K562 (cell line): Measurements from ENCODE around the gene NMNAT2. TPM values are rescaled to one million over a fixed set of nuclear protein-coding genes. Genes with fewer than 3 reads are reported as not detected.

Experiments used
- ATAC-seq: fragments of 200-7000 bp; cut with Tn5 transposase; 3 replicates; pipeline ENCODE4 v1.9.1; 2020; ENCODE audit warnings: moderate library complexity
- BruUV-seq: library from RNA; stranded (reverse); fragments of 400-500 nt; replicated peaks from 2 replicates; lab custom pipeline; 2021; lab: Mats Ljungman, UMichigan
- CTCF ChIA-PET: fragments of 300-600 bp; formaldehyde crosslinking; extraction: SDS; loops from one replicate; lab custom pipeline; 2021; ENCODE audit warnings: low intra/inter-chr PET ratio; lab: Yijun Ruan, JAX
- POLR2A ChIA-PET: fragments of 300-600, 350-650 bp; sonication (Branson Sonifier 250); formaldehyde crosslinking; extraction: SDS; loops from one replicate; lab custom pipeline; 2021; ENCODE audit warnings: antibody characterized with exemption, inconsistent platforms; lab: Yijun Ruan, JAX
- DNase-seq, 4 experiments: peaks; one replicate each; pipeline versions ENCODE4 v3.0.0 to v3.0.0-alpha.2; 2011 to 2018; ENCODE audit warnings: low spot score in 3 of 4, mixed read lengths in 3 of 4; ENCODE audit errors: extremely low read depth in 1 of 4
- FAIRE-seq: peaks from 2 replicates; lab custom pipeline; 2011; peaks lifted over from hg19 to GRCh38; lab: Jason Lieb, UNC
- H2AFZ ChIP-seq: 2 replicates; pipeline ENCODE4 v1.6.0; 2011; ENCODE audit warnings: low read depth, low read length, control low read depth, inconsistent platforms
- H3K27ac ChIP-seq: fragments of 200-600 bp; 3 replicates; pipeline ENCODE4 v1.8.0; 2011; ENCODE audit warnings: low read depth, mild to moderate bottlenecking, control low read depth, inconsistent platforms, low read length, moderate library complexity, mixed read lengths; ENCODE audit errors: extremely low read depth
- H3K27me3 ChIP-seq, 2 experiments: fragments of 300-600 bp in 1 of 2; 2 replicates in 1 of 2; 3 replicates in 1 of 2; pipeline versions ENCODE4 v1.6.0 to v1.8.0; 2011; ENCODE audit warnings: inconsistent platforms in 2 of 2, low read length in 2 of 2, mild to moderate bottlenecking in 1 of 2, mixed read lengths in 1 of 2, moderate library complexity in 1 of 2; ENCODE audit not compliant: control insufficient read depth in 2 of 2, insufficient read depth in 2 of 2
- H3K36me3 ChIP-seq: fragments of 300-600 bp; 3 replicates; pipeline ENCODE4 v1.8.0; 2011; ENCODE audit warnings: mild to moderate bottlenecking, low read length, inconsistent platforms; ENCODE audit not compliant: control insufficient read depth, insufficient read depth
- H3K4me1 ChIP-seq, 2 experiments: fragments of 200-600 bp in 1 of 2; replicated peaks in 1 of 2; 2 replicates in 1 of 2; 3 replicates in 1 of 2; pipeline versions ENCODE4 v1.5.1 to v1.8.0; 2011; ENCODE audit warnings: inconsistent platforms in 2 of 2, low read length in 2 of 2, mild to moderate bottlenecking in 1 of 2, mixed read lengths in 1 of 2, moderate library complexity in 1 of 2; ENCODE audit not compliant: control insufficient read depth in 2 of 2, insufficient read depth in 2 of 2
- H3K4me2 ChIP-seq: 2 replicates; pipeline ENCODE4 v1.6.1; 2011; ENCODE audit warnings: low read length, control low read depth, inconsistent platforms, mixed read lengths; ENCODE audit not compliant: insufficient read depth
- H3K4me3 ChIP-seq: fragments of 200-600 bp; sonication (generic), shearing (Covaris generic); 2 replicates; pipeline ENCODE4 v1.5.1; 2016; ENCODE audit warnings: control low read depth, inconsistent platforms
- H3K79me2 ChIP-seq: fragments of 200-600 bp; 3 replicates; pipeline ENCODE4 v1.8.0; 2011; ENCODE audit warnings: low read length, inconsistent platforms; ENCODE audit not compliant: control insufficient read depth, insufficient read depth
- H3K9ac ChIP-seq, 2 experiments: 2 replicates each; pipeline versions ENCODE4 v1.6.0 to v1.6.1; 2011; ENCODE audit warnings: low read depth in 2 of 2, low read length in 2 of 2, control low read depth in 1 of 2, inconsistent platforms in 1 of 2, mild to moderate bottlenecking in 1 of 2, mixed read lengths in 1 of 2; ENCODE audit not compliant: insufficient read depth in 1 of 2
- H3K9me1 ChIP-seq: one replicate; pipeline ENCODE4 v1.6.0; 2011; ENCODE audit warnings: inconsistent platforms, mild to moderate bottlenecking, low read length, moderate library complexity; ENCODE audit not compliant: control insufficient read depth, insufficient read depth
- H3K9me3 ChIP-seq: replicated peaks from 2 replicates; pipeline ENCODE4 v1.5.1; 2011; ENCODE audit warnings: low read depth, low read length, inconsistent platforms; ENCODE audit not compliant: control insufficient read depth, insufficient read depth
- H4K20me1 ChIP-seq: replicated peaks from 2 replicates; pipeline ENCODE4 v1.6.1; 2011; ENCODE audit warnings: low read length, inconsistent platforms, mixed read lengths; ENCODE audit not compliant: control insufficient read depth, insufficient read depth
- ARHGAP35 ChIP-seq: fragments of 450-650 bp; IDR thresholded peaks from 2 replicates; pipeline ENCODE4 v1.6.1; 2018; ENCODE audit not compliant: partially characterized antibody
- CCNT2 ChIP-seq: IDR thresholded peaks from 2 replicates; pipeline ENCODE4 v1.6.1; 2011; ENCODE audit warnings: borderline replicate concordance, low read depth, mild to moderate bottlenecking, moderate library complexity, mixed read lengths, low read length; ENCODE audit not compliant: insufficient read length; ENCODE audit errors: extremely low read depth
- HMBOX1 ChIP-seq: sonication (generic); IDR thresholded peaks from 2 replicates; pipeline ENCODE4 v1.6.1; 2016
- NCOA4 ChIP-seq: fragments of 450-650 bp; IDR thresholded peaks from 2 replicates; pipeline ENCODE4 v1.6.1; 2018; ENCODE audit warnings: mild to moderate bottlenecking; ENCODE audit not compliant: partially characterized antibody
- NFRKB ChIP-seq: fragments of 450-650 bp; IDR thresholded peaks from 2 replicates; pipeline ENCODE4 v1.6.1; 2016; ENCODE audit warnings: low read depth
- NKRF ChIP-seq: fragments of 450-650 bp; IDR thresholded peaks from 2 replicates; pipeline ENCODE4 v1.6.1; 2016; ENCODE audit warnings: borderline replicate concordance
- SIN3B ChIP-seq: fragments of 450-650 bp; IDR thresholded peaks from 2 replicates; pipeline ENCODE4 v1.6.1; 2017; ENCODE audit warnings: low read depth, mild to moderate bottlenecking, moderate library complexity
- SMAD1 ChIP-seq: fragments of 150-350 bp; IDR thresholded peaks from 2 replicates; pipeline ENCODE4 v1.6.1; 2014; ENCODE audit warnings: low read length, low read depth; ENCODE audit not compliant: partially characterized antibody
- SRSF3 ChIP-seq: fragments of 200-400 bp; formaldehyde crosslinking; IDR thresholded peaks from 2 replicates; pipeline ENCODE4 v1.6.1; 2016; ENCODE audit warnings: mild to moderate bottlenecking, low read length, moderate library complexity; ENCODE audit not compliant: insufficient read depth
- ZNF140 ChIP-seq: fragments of 250-450 bp; sonication (Bioruptor Pico); IDR thresholded peaks from 2 replicates; pipeline ENCODE4 v1.8.0; 2021; ENCODE audit warnings: moderate library complexity, mild to moderate bottlenecking, inconsistent platforms
- WGBS: fragments of 100-300 bp; shearing (Covaris generic); methylation state at CpG from one replicate; pipeline ENCODE4 v1.1.6; 2016; ENCODE audit warnings: low coverage, mixed read lengths; ENCODE audit not compliant: insufficient coverage; ENCODE audit errors: missing lambda C conversion rate; 5-methylcytosine and 5-hydroxymethylcytosine counted together
- in situ Hi-C: fragments of 300-500 bp; cut with MboI; formaldehyde crosslinking; loops from 4 replicates; pipeline ENCODE4 v1.15.0; 2018; ENCODE audit warnings: inconsistent platforms, mixed read lengths
- intact Hi-C: fragments of 100-400 bp; cut with micrococcal nuclease; formaldehyde crosslinking; loops from 2 replicates; pipeline ENCODE4 v1.14.2; 2022
- polyA plus RNA-seq, 8 experiments: library from polyadenylated mRNA; depleted of rRNA in 4 of 8; stranded (reverse) in 5 of 8; unstranded in 3 of 8; fragments of >200 nt; fragmentation: Nextera tagmentation in 2 of 8; fragmentation: Illumina TruSeq in 1 of 8; extraction: Ambion mirVana in 2 of 8; extraction: Trizol in 1 of 8; gene quantifications; 2 replicates each; pipeline versions ENCODE4 v1.2.1 to v1.2.3, GENCODE V29; 2011 to 2014; ENCODE audit warnings: inconsistent platforms in 1 of 8, missing spikeins in 1 of 8
- total RNA-seq, 7 experiments: library from RNA; depleted of rRNA in 6 of 7; stranded (reverse); fragments of >200 nt in 6 of 7; fragmentation: Illumina TruSeq in 2 of 7; extraction: Trizol in 2 of 7; gene quantifications; 2 replicates each; pipeline versions ENCODE4 v1.2.1 to v1.2.3, GENCODE V29; 2011 to 2021; ENCODE audit warnings: low replicate concordance in 1 of 7

Gene NMNAT2
- total and polyA plus RNA-seq, 9 of the 15 experiments (the other 6 are each of a cell fraction or from before 2014, with no cell fraction given) = not detected

- Histone ChIP-seq H3K9me1 (no peaks in the 10 kb centered on the region), H2AFZ (no peak overlapping the region), H3K27me3 (peaks cover 14 to 29% of the 10 kb centered on the region in 2 experiments; a peak in 4 of 5 replicates), H3K9ac (no peak overlapping the region), H3K27ac (no peak overlapping the region), H3K36me3 (no peaks in the 10 kb centered on the region), H3K79me2 (no peaks in the 10 kb centered on the region), H3K4me2 (no peak overlapping the region), H3K4me1 (no peaks in the 10 kb centered on the region), H3K9me3 (no peaks in the 10 kb centered on the region), H3K4me3 (no peak overlapping the region), H4K20me1 (no peaks in the 10 kb centered on the region)
- no TSS peak for BruUV-seq
- in situ Hi-C loops (no loop called here), intact Hi-C loops (no loop called here)
- CTCF ChIA-PET = no interaction called here
- TF ChIP-seq SIN3B (no peak), ZNF140 (CRISPR knock-in tag) (no peak), SMAD1 (no peak), SRSF3 (no peak), CCNT2 (no peak), NKRF (no peak), HMBOX1 (no peak), ARHGAP35 (no peak), NFRKB (no peak), NCOA4 (no peak)
- ATAC-seq (no peak), DNase-seq (no peak), FAIRE-seq (no peak)
- under 1% methylated on average over 7 of the region's 7 CpGs for WGBS
- POLR2A ChIA-PET = interaction anchor here (0.6 kb wide), 1 partner anchor 147 kb away, joined by 4 read pairs; no protein-coding TSS in a partner anchor
These were observed 94.1 kb downstream of the NMNAT2 start for GRCh38 chr1:183323849-183324683.
